CD14-positive monocyte (primary cell): ENCODE data around the gene TRAF6. TPM values are rescaled to one million over a fixed set of nuclear protein-coding genes. Genes with fewer than 3 reads are reported as not detected.

ENCODE experiments used
- DNase-seq, 3 donors: peaks; one replicate each; pipeline ENCODE4 v3.0.0-alpha.2; 2011 to 2022
- H2AFZ ChIP-seq: 2 replicates; pipeline ENCODE4 v1.6.0; 2012; ENCODE audit warnings: mild to moderate bottlenecking, low read depth, low read length, inconsistent platforms; ENCODE audit not compliant: insufficient read depth, poor library complexity, severe bottlenecking
- H3K27ac ChIP-seq, 2 donors: 1 replicate in 1 of 2; 2 replicates in 1 of 2; pipeline ENCODE4 v1.5.1; 2012 to 2013; ENCODE audit warnings: low read length in 2 of 2, control low read depth in 1 of 2, inconsistent platforms in 1 of 2, low read depth in 1 of 2, mild to moderate bottlenecking in 1 of 2
- H3K27me3 ChIP-seq, 2 donors: one replicate each; pipeline versions ENCODE4 v1.6.0 to v1.6.1; 2011 to 2013; ENCODE audit warnings: low read length in 2 of 2; ENCODE audit not compliant: control insufficient read depth in 2 of 2, insufficient read depth in 2 of 2
- H3K36me3 ChIP-seq, 2 donors: replicated peaks in 1 of 2; 1 replicate in 1 of 2; 2 replicates in 1 of 2; pipeline versions ENCODE4 v1.5.1 to v1.6.1; 2012 to 2013; ENCODE audit warnings: low read length in 2 of 2, control low read depth in 1 of 2, inconsistent platforms in 1 of 2, mild to moderate bottlenecking in 1 of 2; ENCODE audit not compliant: insufficient read depth in 2 of 2, control insufficient read depth in 1 of 2
- H3K4me1 ChIP-seq, 2 donors: 1 replicate in 1 of 2; 2 replicates in 1 of 2; pipeline versions ENCODE4 v1.5.1 to v1.6.1; 2012 to 2013; ENCODE audit warnings: low read length in 2 of 2, control low read depth in 1 of 2, inconsistent platforms in 1 of 2, mild to moderate bottlenecking in 1 of 2, moderate library complexity in 1 of 2; ENCODE audit not compliant: insufficient read depth in 2 of 2, control insufficient read depth in 1 of 2
- H3K4me2 ChIP-seq: replicated peaks from 2 replicates; pipeline ENCODE3; 2012; ENCODE audit warnings: low read length, moderate library complexity, mild to moderate bottlenecking; ENCODE audit not compliant: poor library complexity, severe bottlenecking; ENCODE audit errors: extremely low read depth
- H3K4me3 ChIP-seq, 3 experiments: fragments of 200-600 bp in 1 of 3; sonication (generic) in 1 of 3; replicated peaks in 1 of 3; 1 replicate in 2 of 3; 2 replicates in 1 of 3; pipeline ENCODE4 v1.5.1; 2011 to 2013; ENCODE audit warnings: low read length in 3 of 3, mild to moderate bottlenecking in 3 of 3, control low read depth in 2 of 3, low read depth in 2 of 3, inconsistent platforms in 1 of 3, moderate library complexity in 1 of 3
- H3K79me2 ChIP-seq: 2 replicates; pipeline ENCODE4 v1.6.0; 2012; ENCODE audit warnings: mild to moderate bottlenecking, control low read depth, inconsistent platforms, low read length, moderate library complexity; ENCODE audit not compliant: insufficient read depth
- H3K9ac ChIP-seq: 2 replicates; pipeline ENCODE4 v1.6.0; 2017; ENCODE audit warnings: low read length, mild to moderate bottlenecking; ENCODE audit not compliant: insufficient read depth, poor library complexity, severe bottlenecking
- H3K9me3 ChIP-seq, 2 donors: replicated peaks in 1 of 2; 1 replicate in 1 of 2; 2 replicates in 1 of 2; pipeline versions ENCODE4 v1.5.1 to v1.6.1; 2012 to 2013; ENCODE audit warnings: low read length in 2 of 2, control low read depth in 1 of 2; ENCODE audit not compliant: control insufficient read depth in 1 of 2, insufficient read depth in 1 of 2
- H4K20me1 ChIP-seq: 2 replicates; pipeline ENCODE4 v1.6.0; 2012; ENCODE audit warnings: mild to moderate bottlenecking, low read length, control low read depth, moderate library complexity; ENCODE audit not compliant: insufficient read depth
- H3K27ac Mint-ChIP-seq, 7 donors: one replicate each; pipeline ENCODE4 v1.8.0; 2020; ENCODE audit warnings: mild to moderate bottlenecking in 7 of 7, mixed read lengths in 7 of 7, moderate library complexity in 6 of 7, inconsistent platforms in 2 of 7
- H3K27me3 Mint-ChIP-seq, 3 donors: one replicate each; pipeline ENCODE4 v1.8.0; 2021 to 2022; ENCODE audit warnings: low read depth in 3 of 3, mild to moderate bottlenecking in 3 of 3, mixed read lengths in 3 of 3, moderate library complexity in 3 of 3, inconsistent platforms in 1 of 3
- H3K36me3 Mint-ChIP-seq, 2 donors: one replicate each; pipeline ENCODE4 v1.8.0; 2020; ENCODE audit warnings: mixed read lengths in 2 of 2, inconsistent platforms in 1 of 2, mild to moderate bottlenecking in 1 of 2
- H3K4me1 Mint-ChIP-seq: one replicate; pipeline ENCODE4 v1.8.0; 2020; ENCODE audit warnings: mild to moderate bottlenecking, mixed read lengths
- H3K4me3 Mint-ChIP-seq, 2 donors: one replicate each; pipeline ENCODE4 v1.8.0; 2020; ENCODE audit warnings: mild to moderate bottlenecking in 2 of 2, mixed read lengths in 2 of 2, moderate library complexity in 1 of 2
- H3K9me3 Mint-ChIP-seq, 7 donors: one replicate each; pipeline ENCODE4 v1.8.0; 2020 to 2022; ENCODE audit warnings: mixed read lengths in 7 of 7, mild to moderate bottlenecking in 6 of 7, moderate library complexity in 6 of 7, inconsistent platforms in 2 of 7
- WGBS: methylation state at CpG from one replicate; pipeline ENCODE4 v1.1.5; 2013; ENCODE audit warnings: missing lambda C conversion rate; ENCODE audit not compliant: insufficient coverage; 5-methylcytosine and 5-hydroxymethylcytosine counted together
- intact Hi-C, 2 donors: fragments of 100-400 bp; cut with micrococcal nuclease; formaldehyde crosslinking; loops; one replicate each; pipeline versions ENCODE4 v1.15.0 to v1.15.1; 2023
- polyA plus RNA-seq, 3 donors: library from polyadenylated mRNA; depleted of rRNA in 1 of 3; unstranded in 2 of 3; stranded (reverse) in 1 of 3; fragments of 300-500 nt in 2 of 3; fragments of >200 nt in 1 of 3; fragmentation: Illumina TruSeq in 2 of 3; gene quantifications; 1 replicate in 2 of 3; 2 replicates in 1 of 3; pipeline ENCODE4 v1.2.3, GENCODE V29; 2012 to 2021
- TF ChIP-seq, protein P1 (sequence below): fragments of 200-600 bp; IDR thresholded peaks from one replicate; pipeline ENCODE4 v1.8.0; 2022; ENCODE audit warnings: antibody characterized with exemption, mild to moderate bottlenecking

The TRAF6 gene
- polyA plus RNA-seq, 3 donors: 5.5 to 7.3 (median 6.7) TPM

GRCh38 chr11:36447947-36448346, 62.1 kb downstream of the TRAF6 start:
- TF ChIP-seq, protein P1, sequence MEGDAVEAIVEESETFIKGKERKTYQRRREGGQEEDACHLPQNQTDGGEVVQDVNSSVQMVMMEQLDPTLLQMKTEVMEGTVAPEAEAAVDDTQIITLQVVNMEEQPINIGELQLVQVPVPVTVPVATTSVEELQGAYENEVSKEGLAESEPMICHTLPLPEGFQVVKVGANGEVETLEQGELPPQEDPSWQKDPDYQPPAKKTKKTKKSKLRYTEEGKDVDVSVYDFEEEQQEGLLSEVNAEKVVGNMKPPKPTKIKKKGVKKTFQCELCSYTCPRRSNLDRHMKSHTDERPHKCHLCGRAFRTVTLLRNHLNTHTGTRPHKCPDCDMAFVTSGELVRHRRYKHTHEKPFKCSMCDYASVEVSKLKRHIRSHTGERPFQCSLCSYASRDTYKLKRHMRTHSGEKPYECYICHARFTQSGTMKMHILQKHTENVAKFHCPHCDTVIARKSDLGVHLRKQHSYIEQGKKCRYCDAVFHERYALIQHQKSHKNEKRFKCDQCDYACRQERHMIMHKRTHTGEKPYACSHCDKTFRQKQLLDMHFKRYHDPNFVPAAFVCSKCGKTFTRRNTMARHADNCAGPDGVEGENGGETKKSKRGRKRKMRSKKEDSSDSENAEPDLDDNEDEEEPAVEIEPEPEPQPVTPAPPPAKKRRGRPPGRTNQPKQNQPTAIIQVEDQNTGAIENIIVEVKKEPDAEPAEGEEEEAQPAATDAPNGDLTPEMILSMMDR: no peak
- intact Hi-C loops: no loop called here
- no peak overlapping the region for H3K4me3 ChIP-seq
- no peak overlapping the region for H3K4me3 Mint-ChIP-seq
- no peak overlapping the region for H3K27ac Mint-ChIP-seq
- peaks cover 0 to 2% (median 2%) of the 10 kb centered on the region in 3 donors for H3K27me3 Mint-ChIP-seq
- no peak overlapping the region for H3K27ac ChIP-seq
- H3K9ac ChIP-seq: no peak overlapping the region
- H3K4me2 ChIP-seq: no peak overlapping the region
- no peaks in the 10 kb centered on the region for H3K79me2 ChIP-seq
- no peaks in the 10 kb centered on the region for H3K36me3 ChIP-seq
- peaks cover 25 to 31% of the 10 kb centered on the region in 2 donors for H3K36me3 Mint-ChIP-seq
- H3K9me3 ChIP-seq: no peaks in the 10 kb centered on the region
- H3K4me1 ChIP-seq: peaks cover 19 to 33% of the 10 kb centered on the region in 2 donors
- H3K27me3 ChIP-seq: no peaks in the 10 kb centered on the region
- peaks cover 42% of the 10 kb centered on the region for H3K4me1 Mint-ChIP-seq
- WGBS: 89% methylated on average over 4 of the region's 8 CpGs
- H2AFZ ChIP-seq: no peak overlapping the region
- DNase-seq: no peak
- H3K9me3 Mint-ChIP-seq: no peaks in the 10 kb centered on the region
- no peaks in the 10 kb centered on the region for H4K20me1 ChIP-seq

DNA sequence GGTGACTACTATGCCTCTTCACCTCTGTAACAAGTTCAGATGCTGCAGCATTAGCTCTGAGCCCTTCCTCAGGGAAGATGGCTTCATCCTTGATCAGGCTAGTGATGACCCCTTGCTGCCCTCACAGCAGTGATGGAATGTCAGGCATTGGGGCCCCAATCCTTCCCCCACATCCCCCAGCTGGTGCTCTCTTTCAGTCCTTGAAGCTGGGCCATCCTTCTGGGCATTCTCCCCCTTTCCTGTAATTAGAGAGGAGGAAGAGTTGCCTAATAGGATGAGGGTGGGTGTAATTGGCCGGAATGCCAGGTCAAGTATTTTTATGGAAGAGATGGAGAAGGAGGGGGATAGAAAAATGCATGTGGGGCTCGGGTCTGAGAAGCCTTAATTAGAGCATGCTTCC, 62.6 kb downstream of the TRAF6 start:
- H2AFZ ChIP-seq: no peak overlapping the region
- intact Hi-C loops: no loop called here
- no peak overlapping the region for H3K4me3 ChIP-seq
- H3K9ac ChIP-seq: no peak overlapping the region
- Mint-ChIP-seq H3K36me3 (peaks cover 27 to 31% of the 10 kb centered on the region in 2 donors), H3K4me1 (peaks cover 38% of the 10 kb centered on the region), H3K27ac (no peak overlapping the region), H3K27me3 (peaks cover 0 to 2% (median 2%) of the 10 kb centered on the region in 3 donors), H3K9me3 (no peaks in the 10 kb centered on the region), H3K4me3 (no peak overlapping the region)
- peaks cover 19 to 31% of the 10 kb centered on the region in 2 donors for H3K4me1 ChIP-seq
- 100% methylated on average over 2 of the region's 2 CpGs for WGBS
- no peak for DNase-seq
- no peak overlapping the region for H3K4me2 ChIP-seq
- H3K27me3 ChIP-seq: no peaks in the 10 kb centered on the region
- TF ChIP-seq, protein P1: no peak
- H3K9me3 ChIP-seq: no peaks in the 10 kb centered on the region
- H3K79me2 ChIP-seq: no peaks in the 10 kb centered on the region
- no peaks in the 10 kb centered on the region for H3K36me3 ChIP-seq
- H3K27ac ChIP-seq: no peak overlapping the region
- no peaks in the 10 kb centered on the region for H4K20me1 ChIP-seq
